Smooth muscle cell of the umbilical artery (primary cell): ENCODE measurements around the gene ECHS1. TPM values are rescaled to one million over a fixed set of nuclear protein-coding genes. Genes with fewer than 3 reads are reported as not detected.

Experiments
- total RNA-seq: library from RNA; depleted of rRNA; stranded (reverse); fragments of >200 nt; gene quantifications from 2 replicates; pipeline ENCODE4 v1.2.3, GENCODE V29; 2014

ECHS1 gene
- total RNA-seq, result 57.3 and 62.9 TPM in 2 replicates

GRCh38 chr10:133373174-133374090 lies at the start of gene ECHS1:
Gene ECHS1 (minus strand): TSS chr10:133373354. CDS start chr10:133373333, 21 bp downstream.

GRCh38 chr10:133394064-133394663 lies 21.0 kb upstream of the ECHS1 start, which contains the start of gene MTG1:
Gene MTG1 (plus strand): TSS chr10:133394157. CDS start chr10:133394221, 64 bp downstream.

GRCh38 chr10:133379152-133379800 lies 6.1 kb upstream of the ECHS1 start, which contains the start of gene PAOX:
Gene PAOX (plus strand): TSS chr10:133379262. CDS start chr10:133379317, 55 bp downstream.

GRCh38 chr10:133357285-133358161 lies 15.6 kb downstream of the ECHS1 start, which contains the start of gene FUOM:
Gene FUOM (minus strand): TSS chr10:133358019. CDS start chr10:133358007, 12 bp downstream.

GRCh38 chr10:133336577-133337369 lies 36.4 kb downstream of the ECHS1 start, which contains the start of gene CALY:
Gene CALY (minus strand): TSS chr10:133336896. CDS start chr10:133328989, 7,907 bp downstream.

Other genes with a start within 250 kb of the ECHS1 start
- 2.0 and 3.0 TPM in 2 replicates for gene KNDC1, start 213.1 kb downstream of the ECHS1 start, total RNA-seq
- gene UTF1, start 143.1 kb downstream of the ECHS1 start, total RNA-seq, result not detected in 2 replicates
- gene VENTX, start 135.5 kb downstream of the ECHS1 start, total RNA-seq, result not detected in 2 replicates
- gene ADAM8, start 96.5 kb downstream of the ECHS1 start, total RNA-seq, result 1.2 and 4.3 TPM in 2 replicates
- gene TUBGCP2, start 64.5 kb downstream of the ECHS1 start, total RNA-seq, result 51.1 and 64.4 TPM in 2 replicates
- gene ZNF511, start 64.4 kb downstream of the ECHS1 start, total RNA-seq, result 14.1 and 16.0 TPM in 2 replicates
- 0.23 and 0.30 TPM in 2 replicates for gene CALY, start 36.5 kb downstream of the ECHS1 start, total RNA-seq
- gene PRAP1, start 26.0 kb downstream of the ECHS1 start, total RNA-seq, result not detected in 2 replicates
- 7.5 and 12.8 TPM in 2 replicates for gene FUOM, start 15.3 kb downstream of the ECHS1 start, total RNA-seq
- gene PAOX, start 5.9 kb upstream of the ECHS1 start, total RNA-seq, result 5.4 and 5.6 TPM in 2 replicates
- gene MTG1, start 20.8 kb upstream of the ECHS1 start, total RNA-seq, result 22.9 and 26.1 TPM in 2 replicates
- 0.59 and 1.6 TPM in 2 replicates for gene SPRN, start 51.3 kb upstream of the ECHS1 start, total RNA-seq
- gene SCART1, start 80.6 kb upstream of the ECHS1 start, total RNA-seq, result 1.5 and 2.7 TPM in 2 replicates
- gene CYP2E1, start 154.0 kb upstream of the ECHS1 start, total RNA-seq, result 0.60 and 0.89 TPM in 2 replicates
- gene SYCE1, start 192.2 kb upstream of the ECHS1 start, total RNA-seq, result not detected in 2 replicates